Thyroid gland (tissue), 4 donors: ENCODE data around the gene MYH10. TPM values are rescaled to one million over a fixed set of nuclear protein-coding genes. Genes with fewer than 3 reads are reported as not detected.

ENCODE experiments used
- DNase-seq, 2 donors: peaks; one replicate each; pipeline ENCODE4 v3.0.0-alpha.2; 2019
- H3K27ac ChIP-seq, 3 donors: fragments of 200-600 bp; sonication (generic); 1 replicate in 2 of 3; 2 replicates in 1 of 3; pipeline ENCODE4 v1.5.1; 2016 to 2019; ENCODE audit warnings: mild to moderate bottlenecking in 1 of 3, moderate library complexity in 1 of 3
- H3K27me3 ChIP-seq: fragments of 200-600 bp; sonication (generic); one replicate; pipeline ENCODE4 v1.5.1; 2019
- H3K36me3 ChIP-seq, 2 donors: fragments of 200-600 bp; sonication (generic); one replicate each; pipeline ENCODE4 v1.5.1; 2016 to 2019
- H3K4me1 ChIP-seq, 2 donors: fragments of 200-600 bp; sonication (generic); one replicate each; pipeline ENCODE4 v1.5.1; 2017 to 2019
- H3K4me3 ChIP-seq, 3 donors: fragments of 200-600 bp; sonication (generic); replicated peaks in 1 of 3; 1 replicate in 2 of 3; 2 replicates in 1 of 3; pipeline ENCODE4 v1.5.1; 2016; ENCODE audit warnings: mild to moderate bottlenecking in 1 of 3
- H3K9me3 ChIP-seq: fragments of 200-600 bp; sonication (generic); one replicate; pipeline ENCODE4 v1.5.1; 2017
- CTCF ChIP-seq, 6 experiments: fragments of 200-600 bp in 3 of 6; fragments of 450-650 bp in 3 of 6; sonication (generic) in 3 of 6; IDR thresholded peaks; one replicate each; pipeline ENCODE4 v1.5.1; 2016 to 2019; ENCODE audit warnings: antibody characterized with exemption in 6 of 6, mild to moderate bottlenecking in 2 of 6, inconsistent platforms in 1 of 6, moderate library complexity in 1 of 6
- POLR2A ChIP-seq, 2 donors: fragments of 450-650 bp; IDR thresholded peaks; one replicate each; pipeline ENCODE4 v1.6.1; 2017; ENCODE audit warnings: antibody characterized with exemption in 2 of 2, mild to moderate bottlenecking in 2 of 2, moderate library complexity in 1 of 2
- WGBS, 2 donors: methylation state at CpG; one replicate each; pipeline ENCODE4 v1.1.5; 2017; 5-methylcytosine and 5-hydroxymethylcytosine counted together
- intact Hi-C: fragments of 100-400 bp; cut with DNase I; formaldehyde crosslinking; loops from one replicate; pipeline ENCODE4 v1.15.1; 2023
- total RNA-seq, 4 donors: library from RNA; depleted of rRNA; stranded (reverse); fragments of >200 nt; gene quantifications; one replicate each; pipeline ENCODE4 v1.2.3, GENCODE V29; 2016

MYH10 gene
- total RNA-seq, 4 donors from 2014 or later = 40.8 to 72.2 (median 44.2) TPM

- Histone ChIP-seq H3K27ac (no peak overlapping the region), H3K4me3 (no peak overlapping the region), H3K36me3 (peaks cover 33 to 48% of the 10 kb centered on the region in 2 donors), H3K9me3 (no peaks in the 10 kb centered on the region), H3K4me1 (no peaks in the 10 kb centered on the region), H3K27me3 (no peaks in the 10 kb centered on the region)
- TF ChIP-seq POLR2A (IDR thresholded peaks at IDR 0.05) (no peak), CTCF (IDR thresholded peaks at IDR 0.05) (no peak)
- intact Hi-C loops = no loop called here
- DNase-seq = no peak
- WGBS, 2 donors = 64 to 65% methylated on average over 5 of the region's 5 CpGs
Observed at GRCh38 chr17:8462564-8462963, 168.0 kb downstream of the MYH10 start.

GRCh38 chr17:8459831-8460230 is 170.7 kb downstream of the MYH10 start:
- H3K36me3 ChIP-seq = peaks cover 40 to 52% of the 10 kb centered on the region in 2 donors
- H3K4me3 ChIP-seq = no peak overlapping the region
- intact Hi-C loops = no loop called here
- 95 to 96% methylated on average over 3 of the region's 3 CpGs for WGBS, 2 donors
- no peaks in the 10 kb centered on the region for H3K9me3 ChIP-seq
- DNase-seq = no peak
- no peaks in the 10 kb centered on the region for H3K4me1 ChIP-seq
- TF ChIP-seq POLR2A (IDR thresholded peaks at IDR 0.05) = no peak
- no peak for TF ChIP-seq CTCF (IDR thresholded peaks at IDR 0.05)
- H3K27me3 ChIP-seq = no peaks in the 10 kb centered on the region
- no peak overlapping the region for H3K27ac ChIP-seq

GRCh38 chr17:8459107-8459506 is 171.4 kb downstream of the MYH10 start:
- TF ChIP-seq CTCF (IDR thresholded peaks at IDR 0.05) (no peak), POLR2A (IDR thresholded peaks at IDR 0.05) (no peak)
- intact Hi-C loops = no loop called here
- Histone ChIP-seq H3K27ac (no peak overlapping the region), H3K36me3 (peaks cover 45 to 55% of the 10 kb centered on the region in 2 donors), H3K27me3 (no peaks in the 10 kb centered on the region), H3K4me3 (no peak overlapping the region), H3K4me1 (no peaks in the 10 kb centered on the region), H3K9me3 (no peaks in the 10 kb centered on the region)
- WGBS, 2 donors = 95% methylated on average over 4 of the region's 4 CpGs
- DNase-seq = no peak

GRCh38 chr17:8458128-8458527 is 172.4 kb downstream of the MYH10 start:
- peaks cover 49 to 51% of the 10 kb centered on the region in 2 donors for H3K36me3 ChIP-seq
- intact Hi-C loops = no loop called here
- H3K9me3 ChIP-seq = no peaks in the 10 kb centered on the region
- H3K4me3 ChIP-seq = no peak overlapping the region
- H3K27ac ChIP-seq = no peak overlapping the region
- DNase-seq = no peak
- H3K27me3 ChIP-seq = no peaks in the 10 kb centered on the region
- 90 to 91% methylated on average over 6 of the region's 6 CpGs for WGBS, 2 donors
- no peaks in the 10 kb centered on the region for H3K4me1 ChIP-seq
- TF ChIP-seq POLR2A (IDR thresholded peaks at IDR 0.05) (no peak), CTCF (IDR thresholded peaks at IDR 0.05) (no peak)

- Histone ChIP-seq H3K27ac (no peak overlapping the region), H3K4me1 (no peaks in the 10 kb centered on the region), H3K36me3 (peaks cover 49 to 51% of the 10 kb centered on the region in 2 donors), H3K4me3 (no peak overlapping the region), H3K9me3 (no peaks in the 10 kb centered on the region), H3K27me3 (no peaks in the 10 kb centered on the region)
- intact Hi-C loops = no loop called here
- 84 to 86% methylated on average over 2 of the region's 2 CpGs for WGBS, 2 donors
- TF ChIP-seq POLR2A (IDR thresholded peaks at IDR 0.05) = no peak
- TF ChIP-seq CTCF (IDR thresholded peaks at IDR 0.05) = no peak
- no peak for DNase-seq
Observed at GRCh38 chr17:8455665-8456209, 174.8 kb downstream of the MYH10 start.
